ENCODE results near the gene TANC2.

The TANC2 gene

DNA sequence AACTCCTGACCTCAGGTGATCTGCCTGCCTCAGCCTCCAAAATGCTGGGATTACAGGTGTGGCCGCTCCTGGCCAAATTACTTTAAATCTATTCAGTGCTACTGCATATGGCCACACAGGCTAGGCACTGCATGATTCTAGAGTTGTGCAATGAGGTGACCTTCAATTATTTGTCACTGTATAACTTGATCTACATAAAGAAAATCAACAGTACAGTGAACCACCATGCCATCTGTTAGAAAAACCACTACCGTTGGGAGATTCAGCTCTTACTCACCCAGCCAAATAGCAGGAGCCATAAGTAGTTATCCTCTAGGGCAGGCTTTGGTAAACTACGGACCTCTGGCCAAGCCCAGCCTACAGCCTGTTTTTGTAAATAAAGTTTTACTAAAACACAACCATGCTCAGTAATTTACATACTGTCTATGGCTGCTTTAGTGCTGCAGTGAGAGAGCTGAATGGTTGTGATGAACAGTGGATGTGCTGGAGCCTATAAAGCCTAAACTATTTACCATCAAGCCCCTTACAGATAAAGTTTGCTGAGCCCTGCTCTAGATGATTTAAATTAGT, 40.7 kb upstream of the TANC2 start:
- TF ChIP-seq CTCF (IDR thresholded peaks at IDR 0.05; ENCODE audit: low read depth, low read length, missing control alignments), result no peak
- H3K4me3 ChIP-seq (ENCODE audit: low read depth, low read length), result no peak overlapping the region
- no peak for DNase-seq (ENCODE audit: low read depth)

DNA sequence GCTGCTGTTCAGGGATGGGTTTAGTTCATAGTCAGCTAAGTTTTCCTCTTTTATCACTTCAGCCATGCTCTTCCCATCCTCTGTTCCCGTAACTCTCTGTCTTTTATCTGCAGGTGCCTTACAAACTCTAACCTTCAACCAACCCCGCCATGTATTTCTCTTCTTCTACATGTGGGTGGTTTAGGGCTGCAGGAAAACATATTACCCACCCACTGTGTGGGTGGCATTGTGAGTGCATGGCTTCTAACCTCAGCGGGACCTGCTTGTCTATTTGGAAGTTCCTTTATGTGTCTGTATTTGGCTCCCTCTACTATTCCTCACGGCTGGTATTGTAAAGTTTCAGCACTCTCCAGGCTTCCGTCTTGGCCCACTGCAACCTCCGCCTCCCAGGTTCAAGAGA, 39.0 kb upstream of the TANC2 start:
- DNase-seq (ENCODE audit: low read depth), result no peak
- TF ChIP-seq CTCF (IDR thresholded peaks at IDR 0.05; ENCODE audit: low read depth, low read length, missing control alignments), result no peak
- no peak overlapping the region for H3K4me3 ChIP-seq (ENCODE audit: low read depth, low read length)

GRCh38 chr17:62929320-62929719, 36.7 kb upstream of the TANC2 start:
- H3K4me3 ChIP-seq (ENCODE audit: low read depth, low read length), result no peak overlapping the region
- no peak for DNase-seq (ENCODE audit: low read depth)
- no peak for TF ChIP-seq CTCF (IDR thresholded peaks at IDR 0.05; ENCODE audit: low read depth, low read length, missing control alignments)

DNA sequence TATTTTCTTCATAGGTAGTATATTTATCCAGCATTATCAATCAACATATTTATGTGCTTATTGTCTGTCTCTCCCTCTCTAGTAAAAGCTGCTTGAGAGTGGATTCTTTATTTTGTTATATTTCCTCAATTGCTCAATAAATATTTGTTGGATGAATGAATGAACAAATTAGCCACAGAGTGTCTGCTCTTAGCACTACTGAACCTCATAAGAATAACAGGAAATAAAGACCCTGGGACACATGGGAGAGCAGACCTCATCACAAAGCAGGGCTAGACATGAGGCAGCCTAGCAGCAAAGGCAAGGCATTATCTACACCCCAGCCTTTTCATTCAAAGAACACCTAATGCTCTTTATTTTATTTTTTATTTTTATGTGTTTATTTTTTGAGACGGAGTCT, 34.9 kb upstream of the TANC2 start:
- TF ChIP-seq CTCF (IDR thresholded peaks at IDR 0.05; ENCODE audit: low read depth, low read length, missing control alignments), result no peak
- no peak overlapping the region for H3K4me3 ChIP-seq (ENCODE audit: low read depth, low read length)
- DNase-seq (ENCODE audit: low read depth), result no peak

- no peak for DNase-seq (ENCODE audit: low read depth)
- no peak overlapping the region for H3K4me3 ChIP-seq (ENCODE audit: low read depth, low read length)
- no peak for TF ChIP-seq CTCF (IDR thresholded peaks at IDR 0.05; ENCODE audit: low read depth, low read length, missing control alignments)
Measured at GRCh38 chr17:62933501-62934385, 32.3 kb upstream of the TANC2 start.

GRCh38 chr17:62935098-62935497, 30.9 kb upstream of the TANC2 start:
- no peak for TF ChIP-seq CTCF (IDR thresholded peaks at IDR 0.05; ENCODE audit: low read depth, low read length, missing control alignments)
- no peak overlapping the region for H3K4me3 ChIP-seq (ENCODE audit: low read depth, low read length)
- DNase-seq (ENCODE audit: low read depth), result no peak
